ENCODE measurements around the gene INKA1.
A peak's percentile ranks its signal among the peaks of the same experiment; 100 is the strongest.

Gene INKA1

DNA sequence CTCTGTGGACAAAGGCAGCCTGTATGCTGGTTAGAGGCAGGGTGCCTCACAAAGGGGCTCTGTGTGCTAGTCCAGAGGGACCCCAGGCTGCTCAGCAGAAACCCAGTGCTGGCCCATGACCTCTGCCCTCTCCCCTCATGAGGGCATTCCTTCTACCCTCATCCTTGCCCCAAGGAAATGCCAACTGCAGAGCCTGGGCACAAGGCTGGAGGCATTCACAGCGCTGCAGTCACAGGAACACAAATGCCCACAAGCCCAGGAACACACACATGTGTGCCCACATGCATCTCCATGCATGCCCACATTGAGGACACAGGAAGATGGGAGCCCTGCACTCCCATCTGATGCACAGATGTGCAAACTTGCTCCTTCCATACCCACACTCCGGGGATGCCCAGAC, 3.8 kb downstream of the INKA1 start:
- Histone ChIP-seq H3K4me3 (ENCODE audit: low read length) (no peak overlapping the region), H3K9ac (ENCODE audit: low read length) (no peak overlapping the region), H3K9me2 (replicated peaks; ENCODE audit: insufficient read depth, low read length) (no peaks in the 10 kb centered on the region), H3K9me3 (replicated peaks; ENCODE audit: insufficient read depth, low read length) (no peaks in the 10 kb centered on the region), H3K36me3 (replicated peaks; ENCODE audit: insufficient read depth, low read length) (no peaks in the 10 kb centered on the region), H3K79me2 (ENCODE audit: low read length) (no peaks in the 10 kb centered on the region), H3K4me2 (ENCODE audit: low read depth, low read length) (no peak overlapping the region), H4K20me1 (ENCODE audit: insufficient read depth, low read length) (no peaks in the 10 kb centered on the region), H3K27ac (ENCODE audit: low read length) (no peak overlapping the region), H2AFZ (ENCODE audit: low read length) (no peak overlapping the region), H3K27me3 (replicated peaks; ENCODE audit: insufficient read depth, low read length) (peaks cover 2% of the 10 kb centered on the region; the same call in 1 of the 2 replicates), H3F3A (ENCODE audit: insufficient read depth, low read length) (no peaks in the 10 kb centered on the region), H3K4me1 (ENCODE audit: low read length) (no peaks in the 10 kb centered on the region)
- DNase-seq: no peak
- TF ChIP-seq, protein P1, sequence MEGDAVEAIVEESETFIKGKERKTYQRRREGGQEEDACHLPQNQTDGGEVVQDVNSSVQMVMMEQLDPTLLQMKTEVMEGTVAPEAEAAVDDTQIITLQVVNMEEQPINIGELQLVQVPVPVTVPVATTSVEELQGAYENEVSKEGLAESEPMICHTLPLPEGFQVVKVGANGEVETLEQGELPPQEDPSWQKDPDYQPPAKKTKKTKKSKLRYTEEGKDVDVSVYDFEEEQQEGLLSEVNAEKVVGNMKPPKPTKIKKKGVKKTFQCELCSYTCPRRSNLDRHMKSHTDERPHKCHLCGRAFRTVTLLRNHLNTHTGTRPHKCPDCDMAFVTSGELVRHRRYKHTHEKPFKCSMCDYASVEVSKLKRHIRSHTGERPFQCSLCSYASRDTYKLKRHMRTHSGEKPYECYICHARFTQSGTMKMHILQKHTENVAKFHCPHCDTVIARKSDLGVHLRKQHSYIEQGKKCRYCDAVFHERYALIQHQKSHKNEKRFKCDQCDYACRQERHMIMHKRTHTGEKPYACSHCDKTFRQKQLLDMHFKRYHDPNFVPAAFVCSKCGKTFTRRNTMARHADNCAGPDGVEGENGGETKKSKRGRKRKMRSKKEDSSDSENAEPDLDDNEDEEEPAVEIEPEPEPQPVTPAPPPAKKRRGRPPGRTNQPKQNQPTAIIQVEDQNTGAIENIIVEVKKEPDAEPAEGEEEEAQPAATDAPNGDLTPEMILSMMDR (IDR thresholded peaks at IDR 0.05; ENCODE audit: low read length): no peak
- TF ChIP-seq EZH2 (optimal IDR thresholded peaks at IDR 0.05; ENCODE audit: low read depth, low read length): no peak
- no peak for TF ChIP-seq EZH2phosphoT487 (IDR thresholded peaks at IDR 0.05; ENCODE audit: low read length)

DNA sequence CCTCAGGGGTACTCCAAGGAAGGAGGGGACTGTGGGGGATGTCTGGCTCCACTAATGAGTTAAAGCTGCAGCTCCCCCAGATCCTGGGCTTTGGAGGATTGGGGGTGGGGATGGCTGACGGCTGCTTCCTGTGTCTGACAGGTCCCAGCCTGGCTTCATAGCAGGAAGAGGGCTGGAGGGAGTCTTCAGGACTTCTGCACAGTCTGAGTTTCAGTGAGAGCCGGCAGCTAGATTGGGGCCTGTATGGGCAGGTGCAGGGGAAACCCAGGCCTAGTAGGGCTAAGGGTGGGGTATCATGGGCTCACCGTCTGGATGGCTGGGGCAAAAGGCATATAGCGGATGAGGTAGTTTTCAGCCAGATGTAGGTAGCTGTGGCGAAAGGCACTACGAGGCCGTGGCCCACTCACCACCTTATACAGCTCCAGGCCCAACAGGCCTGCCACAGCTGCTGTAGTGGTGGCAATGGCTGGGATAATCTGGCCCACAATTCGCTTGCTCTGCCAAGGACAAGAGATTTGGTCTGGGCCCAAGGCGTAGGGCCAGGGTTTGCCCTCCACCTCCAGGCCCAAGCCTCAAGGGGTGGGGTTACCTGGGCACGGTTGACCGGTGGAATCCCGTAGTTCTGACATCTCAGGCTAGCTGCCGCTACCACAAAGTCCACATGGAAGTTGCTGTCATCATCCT, 4.5 kb downstream of the INKA1 start:
- no peak for DNase-seq
- Histone ChIP-seq H3K9me2 (replicated peaks; ENCODE audit: insufficient read depth, low read length) (no peaks in the 10 kb centered on the region), H3K36me3 (replicated peaks; ENCODE audit: insufficient read depth, low read length) (no peaks in the 10 kb centered on the region), H3F3A (ENCODE audit: insufficient read depth, low read length) (no peaks in the 10 kb centered on the region), H3K4me1 (ENCODE audit: low read length) (no peaks in the 10 kb centered on the region), H4K20me1 (ENCODE audit: insufficient read depth, low read length) (no peaks in the 10 kb centered on the region), H3K79me2 (ENCODE audit: low read length) (no peaks in the 10 kb centered on the region), H3K9me3 (replicated peaks; ENCODE audit: insufficient read depth, low read length) (no peaks in the 10 kb centered on the region), H3K4me2 (ENCODE audit: low read depth, low read length) (no peak overlapping the region), H3K27ac (ENCODE audit: low read length) (no peak overlapping the region), H3K9ac (ENCODE audit: low read length) (no peak overlapping the region), H3K27me3 (replicated peaks; ENCODE audit: insufficient read depth, low read length) (no peaks in the 10 kb centered on the region; the same call in 1 of the 2 replicates), H3K4me3 (ENCODE audit: low read length) (no peak overlapping the region), H2AFZ (ENCODE audit: low read length) (no peak overlapping the region)
- no peak for TF ChIP-seq EZH2phosphoT487 (IDR thresholded peaks at IDR 0.05; ENCODE audit: low read length)

DNA sequence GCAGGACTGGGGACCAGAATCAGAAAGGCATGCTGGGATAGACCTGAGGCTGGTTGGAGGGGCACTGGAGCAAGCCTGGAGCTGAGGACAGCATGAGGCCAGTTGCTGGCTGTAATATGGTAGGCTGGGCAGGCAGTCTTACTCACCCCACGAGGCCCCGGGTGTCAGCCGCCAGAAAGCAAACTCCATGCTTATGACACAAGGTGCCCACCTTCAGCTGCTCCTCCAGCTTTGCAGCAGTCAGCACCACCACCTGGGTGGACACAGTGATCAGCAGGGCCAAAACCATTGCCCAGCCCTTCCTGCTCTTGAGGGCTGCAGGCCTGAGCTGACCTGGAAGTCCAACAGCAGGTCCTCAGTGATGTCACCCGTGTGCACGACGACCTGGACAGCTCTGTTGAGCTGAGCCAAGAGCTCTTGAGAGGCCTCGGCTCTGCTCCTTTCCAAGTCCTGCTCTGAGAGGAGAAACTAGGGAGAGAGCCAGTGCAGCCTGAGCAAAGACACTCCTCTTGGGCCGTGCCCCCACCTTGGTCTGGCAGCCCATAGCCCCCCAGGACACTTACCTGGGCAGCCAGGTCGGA, 9.9 kb downstream of the INKA1 start:
- DNase-seq: no peak
- TF ChIP-seq EZH2 (optimal IDR thresholded peaks at IDR 0.05; ENCODE audit: low read depth, low read length) (no peak), EZH2phosphoT487 (IDR thresholded peaks at IDR 0.05; ENCODE audit: low read length) (no peak)
- TF ChIP-seq, protein P1 (IDR thresholded peaks at IDR 0.05; ENCODE audit: low read length): no peak
- peak overlapping the region; percentile 91; the same call in 1 of the 2 replicates for H2AFZ ChIP-seq (ENCODE audit: low read length)
- no peaks in the 10 kb centered on the region for H3K9me2 ChIP-seq (replicated peaks; ENCODE audit: insufficient read depth, low read length)
- H3K27me3 ChIP-seq (replicated peaks; ENCODE audit: insufficient read depth, low read length): no peaks in the 10 kb centered on the region
- H3F3A ChIP-seq (ENCODE audit: insufficient read depth, low read length): no peaks in the 10 kb centered on the region
- peak overlapping the region; percentile 33; the same call in 1 of the 2 replicates for H3K9ac ChIP-seq (ENCODE audit: low read length)
- peak overlapping the region; percentile 56; the same call in 1 of the 2 replicates for H3K4me3 ChIP-seq (ENCODE audit: low read length)
- peaks cover 3% of the 10 kb centered on the region; the same call in 1 of the 2 replicates for H3K4me1 ChIP-seq (ENCODE audit: low read length)
- no peaks in the 10 kb centered on the region for H3K9me3 ChIP-seq (replicated peaks; ENCODE audit: insufficient read depth, low read length)
- no peaks in the 10 kb centered on the region for H3K36me3 ChIP-seq (replicated peaks; ENCODE audit: insufficient read depth, low read length)
- no peaks in the 10 kb centered on the region for H4K20me1 ChIP-seq (ENCODE audit: insufficient read depth, low read length)
- peak overlapping the region; percentile 79; the same call in 1 of the 2 replicates for H3K4me2 ChIP-seq (ENCODE audit: low read depth, low read length)
- no peaks in the 10 kb centered on the region for H3K79me2 ChIP-seq (ENCODE audit: low read length)
- H3K27ac ChIP-seq (ENCODE audit: low read length): no peak overlapping the region

All from MM.1S (cell line).